GM23248 (cell line): ENCODE results near the gene ATP8A2. TPM values are rescaled to one million over a fixed set of nuclear protein-coding genes. Genes with fewer than 3 reads are reported as not detected.

ENCODE experiments used
- DNase-seq: peaks from one replicate; pipeline ENCODE4 v3.0.0-alpha.2; 2015
- H2AFZ ChIP-seq: fragments of 200-600 bp; sonication (generic); 2 replicates; pipeline ENCODE4 v1.6.1; 2016; ENCODE audit warnings: antibody characterized with exemption
- H3F3A ChIP-seq: fragments of 200-600 bp; sonication (generic); 2 replicates; pipeline ENCODE4 v1.6.1; 2016; ENCODE audit warnings: mild to moderate bottlenecking, antibody characterized with exemption, mixed run types; ENCODE audit not compliant: insufficient read depth
- H3K27ac ChIP-seq: fragments of 200-600 bp; sonication (generic); 2 replicates; pipeline ENCODE4 v1.5.1; 2016; ENCODE audit warnings: mild to moderate bottlenecking
- H3K27me3 ChIP-seq: fragments of 200-600 bp; sonication (generic); replicated peaks from 2 replicates; pipeline ENCODE4 v1.6.1; 2016; ENCODE audit warnings: mild to moderate bottlenecking; ENCODE audit not compliant: insufficient read depth
- H3K36me3 ChIP-seq: fragments of 200-600 bp; sonication (generic); 2 replicates; pipeline ENCODE4 v1.6.1; 2016; ENCODE audit warnings: low read depth, mild to moderate bottlenecking
- H3K4me1 ChIP-seq: fragments of 200-600 bp; sonication (generic); 2 replicates; pipeline ENCODE4 v1.6.1; 2016; ENCODE audit warnings: mild to moderate bottlenecking; ENCODE audit not compliant: insufficient read depth
- H3K4me2 ChIP-seq: fragments of 200-600 bp; sonication (generic); one replicate; pipeline ENCODE4 v1.6.1; 2016; ENCODE audit warnings: mild to moderate bottlenecking; ENCODE audit not compliant: unreplicated experiment
- H3K4me3 ChIP-seq: fragments of 200-600 bp; sonication (generic); 2 replicates; pipeline ENCODE4 v1.5.1; 2016; ENCODE audit warnings: mild to moderate bottlenecking
- H3K79me2 ChIP-seq: fragments of 200-600 bp; sonication (generic); 2 replicates; pipeline ENCODE4 v1.6.1; 2016; ENCODE audit warnings: mild to moderate bottlenecking; ENCODE audit not compliant: insufficient read depth
- H3K9ac ChIP-seq: fragments of 200-600 bp; sonication (generic); 2 replicates; pipeline ENCODE4 v1.6.1; 2016; ENCODE audit warnings: mild to moderate bottlenecking
- H3K9me2 ChIP-seq: fragments of 200-600 bp; sonication (generic); 2 replicates; pipeline ENCODE4 v1.6.1; 2016; ENCODE audit warnings: mixed run types, mild to moderate bottlenecking, moderate library complexity; ENCODE audit not compliant: insufficient read depth
- H3K9me3 ChIP-seq: fragments of 200-600 bp; sonication (generic); one replicate; pipeline ENCODE4 v1.6.1; 2017; ENCODE audit warnings: low read depth
- H4K20me1 ChIP-seq: fragments of 200-600 bp; sonication (generic); 2 replicates; pipeline ENCODE4 v1.6.0; 2016; ENCODE audit not compliant: insufficient read depth
- EZH2 ChIP-seq: fragments of 200-600 bp; sonication (generic); IDR thresholded peaks from 2 replicates; pipeline ENCODE4 v1.6.1; 2018; ENCODE audit warnings: antibody characterized with exemption, mild to moderate bottlenecking; ENCODE audit not compliant: insufficient read depth, poor library complexity, severe bottlenecking
- EZH2phosphoT487 ChIP-seq: fragments of 200-600 bp; sonication (generic); IDR thresholded peaks from 2 replicates; pipeline ENCODE4 v1.6.1; 2018; ENCODE audit warnings: antibody characterized with exemption, moderate library complexity, mild to moderate bottlenecking, low read depth; ENCODE audit not compliant: insufficient read depth
- WGBS, 2 experiments: methylation state at CpG; one replicate each; pipeline ENCODE4 v1.1.6; 2015 to 2017; ENCODE audit warnings: low lambda C conversion rate in 2 of 2, low coverage in 1 of 2; ENCODE audit errors: missing lambda C conversion rate in 2 of 2; 5-methylcytosine and 5-hydroxymethylcytosine counted together
- in situ Hi-C: fragments of 300-500 bp; cut with MboI; formaldehyde crosslinking; loops from 2 replicates; pipeline ENCODE4 v1.15.0; 2020
- polyA plus RNA-seq: library from polyadenylated mRNA; unstranded; fragments of >200 nt; fragmentation: Nextera tagmentation; extraction: Ambion mirVana; gene quantifications from 2 replicates; pipeline ENCODE4 v1.2.1, GENCODE V29; 2016
- total RNA-seq: library from RNA; depleted of rRNA; stranded (reverse); fragments of >200 nt; shearing (Covaris generic); gene quantifications from 2 replicates; pipeline ENCODE4 v1.2.3, GENCODE V29; 2014

ATP8A2 gene
- total and polyA plus RNA-seq, 2 experiments from 2014 or later = under 0.01 to 0.05 TPM

DNA sequence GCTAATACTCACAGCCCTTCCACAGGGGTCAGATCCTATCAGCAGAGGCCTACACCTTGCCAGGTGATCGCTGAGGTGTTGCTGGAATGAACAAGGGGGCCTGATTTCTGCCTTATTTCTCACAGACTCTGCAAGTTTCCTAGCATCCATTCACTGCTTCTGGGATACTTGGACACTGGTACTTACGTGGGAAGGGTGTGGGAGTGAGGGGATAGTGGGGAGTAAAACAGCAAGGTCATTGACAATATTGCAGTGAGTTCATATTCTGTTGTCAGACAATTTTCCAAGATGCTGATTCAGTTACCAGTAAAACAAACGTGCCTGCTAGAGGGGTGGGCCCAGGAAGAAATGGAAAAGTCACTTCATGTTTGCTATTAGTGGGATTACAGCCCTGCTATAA lies 403.5 kb downstream of the ATP8A2 start:
- H3F3A ChIP-seq = no peaks in the 10 kb centered on the region
- no peak for DNase-seq
- no peak overlapping the region for H3K4me3 ChIP-seq
- no peaks in the 10 kb centered on the region for H4K20me1 ChIP-seq
- in situ Hi-C loops = no loop called here
- no peak overlapping the region for H2AFZ ChIP-seq
- no peaks in the 10 kb centered on the region for H3K79me2 ChIP-seq
- H3K27ac ChIP-seq = no peak overlapping the region
- H3K9ac ChIP-seq = no peak overlapping the region
- TF ChIP-seq EZH2 (no peak), EZH2phosphoT487 (no peak)
- H3K9me3 ChIP-seq = no peaks in the 10 kb centered on the region
- whole genome bisulfite sequencing, 2 experiments = 9 to 22% methylated on average over 3 of the region's 3 CpGs
- H3K4me1 ChIP-seq = no peaks in the 10 kb centered on the region
- H3K4me2 ChIP-seq = no peak overlapping the region
- H3K36me3 ChIP-seq = no peaks in the 10 kb centered on the region
- H3K9me2 ChIP-seq = no peaks in the 10 kb centered on the region
- H3K27me3 ChIP-seq = no peaks in the 10 kb centered on the region; the same call in 1 of the 2 replicates

- Histone ChIP-seq H2AFZ (no peak overlapping the region), H3K9me3 (no peaks in the 10 kb centered on the region), H3F3A (no peaks in the 10 kb centered on the region), H3K27ac (no peak overlapping the region), H3K9ac (no peak overlapping the region), H3K27me3 (no peaks in the 10 kb centered on the region; the same call in 1 of the 2 replicates), H3K4me2 (no peak overlapping the region), H4K20me1 (no peaks in the 10 kb centered on the region), H3K4me1 (no peaks in the 10 kb centered on the region), H3K9me2 (no peaks in the 10 kb centered on the region), H3K36me3 (no peaks in the 10 kb centered on the region), H3K79me2 (no peaks in the 10 kb centered on the region), H3K4me3 (no peak overlapping the region)
- TF ChIP-seq EZH2 (no peak), EZH2phosphoT487 (no peak)
- in situ Hi-C loops = no loop called here
- no peak for DNase-seq
- WGBS, 2 experiments = 24 to 33% methylated on average over 4 of the region's 4 CpGs
Measured at GRCh38 chr13:25775986-25776385, 404.2 kb downstream of the ATP8A2 start.

DNA sequence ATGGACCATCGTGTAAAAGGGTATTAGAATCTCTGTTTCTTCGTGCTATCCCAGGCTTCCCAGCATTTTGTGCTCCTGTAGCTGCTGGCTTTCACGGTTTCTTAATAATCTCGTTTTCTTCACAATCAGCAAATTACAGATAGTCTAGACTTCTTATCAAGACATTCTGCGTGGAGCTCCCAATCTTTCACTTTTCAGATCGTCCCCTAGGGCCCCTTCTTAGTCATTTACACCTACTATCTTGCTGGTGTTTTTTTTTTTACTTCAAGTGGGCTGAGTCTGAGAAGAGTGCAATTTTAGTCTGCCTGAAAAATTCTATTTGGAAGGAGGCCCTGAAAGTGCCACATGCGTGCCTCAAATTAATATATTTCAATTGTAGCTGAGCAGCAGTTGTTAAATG lies 404.9 kb downstream of the ATP8A2 start:
- H3K4me3 ChIP-seq = no peak overlapping the region
- no peaks in the 10 kb centered on the region for H3F3A ChIP-seq
- in situ Hi-C loops = no loop called here
- H3K9me2 ChIP-seq = no peaks in the 10 kb centered on the region
- H3K4me2 ChIP-seq = no peak overlapping the region
- no peaks in the 10 kb centered on the region for H3K4me1 ChIP-seq
- no peak for TF ChIP-seq EZH2phosphoT487
- TF ChIP-seq EZH2 = no peak
- WGBS, 2 experiments = 26 to 28% methylated on average over 7 of the region's 7 CpGs
- H2AFZ ChIP-seq = no peak overlapping the region
- no peak overlapping the region for H3K27ac ChIP-seq
- no peak overlapping the region for H3K9ac ChIP-seq
- no peaks in the 10 kb centered on the region for H3K9me3 ChIP-seq
- H3K27me3 ChIP-seq = no peaks in the 10 kb centered on the region; the same call in 1 of the 2 replicates
- no peak for DNase-seq
- no peaks in the 10 kb centered on the region for H3K79me2 ChIP-seq
- H3K36me3 ChIP-seq = no peaks in the 10 kb centered on the region
- H4K20me1 ChIP-seq = no peaks in the 10 kb centered on the region

GRCh38 chr13:25777509-25777908 lies 405.7 kb downstream of the ATP8A2 start:
- no peaks in the 10 kb centered on the region for H3K4me1 ChIP-seq
- no peak overlapping the region for H3K9ac ChIP-seq
- TF ChIP-seq EZH2 (no peak), EZH2phosphoT487 (no peak)
- H3K79me2 ChIP-seq = no peaks in the 10 kb centered on the region
- no peak overlapping the region for H3K27ac ChIP-seq
- no peaks in the 10 kb centered on the region for H3K9me2 ChIP-seq
- no peaks in the 10 kb centered on the region; the same call in 1 of the 2 replicates for H3K27me3 ChIP-seq
- 36 to 43% methylated on average over 2 of the region's 2 CpGs for WGBS, 2 experiments
- no peaks in the 10 kb centered on the region for H3K9me3 ChIP-seq
- H3K36me3 ChIP-seq = no peaks in the 10 kb centered on the region
- no peak for DNase-seq
- H3F3A ChIP-seq = no peaks in the 10 kb centered on the region
- H3K4me2 ChIP-seq = no peak overlapping the region
- H2AFZ ChIP-seq = no peak overlapping the region
- no peaks in the 10 kb centered on the region for H4K20me1 ChIP-seq
- H3K4me3 ChIP-seq = no peak overlapping the region
- in situ Hi-C loops = no loop called here

DNA sequence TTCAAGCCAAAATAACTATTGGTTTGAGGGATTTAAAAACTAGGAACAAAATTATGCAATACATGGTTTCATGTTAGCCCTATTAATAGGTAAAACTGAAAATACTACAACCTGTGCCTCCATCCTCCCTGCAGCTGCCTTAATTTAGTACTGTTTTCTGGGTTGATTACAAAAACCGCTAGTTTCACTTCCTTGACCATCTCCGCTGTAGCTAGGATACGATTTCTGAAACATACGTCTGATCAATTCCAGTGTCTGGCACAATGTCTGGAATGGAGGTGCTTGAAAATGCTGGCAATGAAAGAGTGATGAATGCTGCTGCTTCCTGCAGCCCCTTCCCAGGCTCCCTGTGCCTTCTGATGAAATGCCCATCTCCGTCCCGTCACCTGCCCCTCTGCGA lies 406.6 kb downstream of the ATP8A2 start:
- no peak overlapping the region for H3K27ac ChIP-seq

More for the DNA sequence above, 406.6 kb downstream of the ATP8A2 start:
- no peaks in the 10 kb centered on the region for H3K36me3 ChIP-seq
- no peak overlapping the region for H3K4me3 ChIP-seq
- H3F3A ChIP-seq = no peaks in the 10 kb centered on the region
- H3K79me2 ChIP-seq = no peaks in the 10 kb centered on the region
- no peaks in the 10 kb centered on the region for H3K9me3 ChIP-seq
- no peak overlapping the region for H3K4me2 ChIP-seq
- H3K9me2 ChIP-seq = no peaks in the 10 kb centered on the region
- no peaks in the 10 kb centered on the region for H3K4me1 ChIP-seq
- no peak overlapping the region for H2AFZ ChIP-seq
- in situ Hi-C loops = no loop called here
- no peak for DNase-seq
- no peaks in the 10 kb centered on the region for H4K20me1 ChIP-seq
- H3K9ac ChIP-seq = no peak overlapping the region
- no peaks in the 10 kb centered on the region; the same call in 1 of the 2 replicates for H3K27me3 ChIP-seq
- no peak for TF ChIP-seq EZH2
- no peak for TF ChIP-seq EZH2phosphoT487
- WGBS, 2 experiments = 44 to 46% methylated on average over 7 of the region's 7 CpGs
